Cardiac muscle cell (in vitro differentiated cells and primary cell): ENCODE data around the gene CLCN5. TPM values are rescaled to one million over a fixed set of nuclear protein-coding genes. Genes with fewer than 3 reads are reported as not detected.

Source experiments
- DNase-seq, 2 donors: peaks; one replicate each; pipeline versions ENCODE4 v3.0.0 to v3.0.0-alpha.2; 2010 to 2017; ENCODE audit warnings: low read depth in 1 of 2, low spot score in 1 of 2
- H3K27ac ChIP-seq: fragments of 200-600 bp; sonication (generic); 2 replicates; pipeline ENCODE4 v1.5.1; 2016
- H3K27me3 ChIP-seq: fragments of 200-600 bp; sonication (generic); 2 replicates; pipeline ENCODE4 v1.6.0; 2016; ENCODE audit warnings: control low read depth
- H3K36me3 ChIP-seq: fragments of 200-600 bp; sonication (generic); 2 replicates; pipeline ENCODE4 v1.5.1; 2016; ENCODE audit warnings: control low read depth
- H3K4me1 ChIP-seq: fragments of 200-600 bp; sonication (generic); 2 replicates; pipeline ENCODE4 v1.8.1; 2017; ENCODE audit warnings: low read depth, mild to moderate bottlenecking, mixed run types
- H3K4me3 ChIP-seq: fragments of 200-600 bp; sonication (generic); 2 replicates; pipeline ENCODE4 v1.5.1; 2016; ENCODE audit warnings: mild to moderate bottlenecking
- H3K9me3 ChIP-seq: fragments of 200-600 bp; sonication (generic); 2 replicates; pipeline ENCODE4 v1.5.1; 2017; ENCODE audit warnings: low read depth, mild to moderate bottlenecking, control low read depth
- CTCF ChIP-seq: IDR thresholded peaks from 2 replicates; pipeline ENCODE4 v1.5.1; 2012; ENCODE audit warnings: low read depth, mild to moderate bottlenecking, low read length
- polyA plus RNA-seq: library from polyadenylated mRNA; unstranded; fragments of >200 nt; fragmentation: Nextera tagmentation; extraction: Ambion mirVana; gene quantifications from 2 replicates; pipeline ENCODE4 v1.2.1, GENCODE V29; 2016
- total RNA-seq: library from RNA; depleted of rRNA; stranded (reverse); fragments of >200 nt; gene quantifications from 2 replicates; pipeline ENCODE4 v1.2.3, GENCODE V29; 2016

Gene CLCN5
- total and polyA plus RNA-seq, 2 experiments from 2014 or later, result 6.6 to 16.6 TPM

GRCh38 chrX:49995107-49995731, 72.8 kb downstream of the CLCN5 start:
- Histone ChIP-seq H3K4me3 (no peak overlapping the region), H3K27me3 (no peaks in the 10 kb centered on the region), H3K27ac (peak overlapping the region; percentile 34), H3K9me3 (no peaks in the 10 kb centered on the region), H3K36me3 (no peaks in the 10 kb centered on the region), H3K4me1 (peaks cover 17% of the 10 kb centered on the region)
- peak; percentile 23 to 77 for DNase-seq
- no peak for TF ChIP-seq CTCF

- no peaks in the 10 kb centered on the region for H3K27me3 ChIP-seq
- peaks cover 17% of the 10 kb centered on the region for H3K4me1 ChIP-seq
- H3K27ac ChIP-seq, result peak overlapping the region; percentile 34
- no peak for TF ChIP-seq CTCF
- peak in 1 of 2 donors; percentile 34 for DNase-seq
- H3K4me3 ChIP-seq, result no peak overlapping the region
- H3K36me3 ChIP-seq, result no peaks in the 10 kb centered on the region
- H3K9me3 ChIP-seq, result no peaks in the 10 kb centered on the region
Observed at GRCh38 chrX:49995795-49996455, 73.5 kb downstream of the CLCN5 start.

GRCh38 chrX:49996474-49996873, 74.1 kb downstream of the CLCN5 start:
- Histone ChIP-seq H3K27ac (peak overlapping the region; percentile 34), H3K4me1 (peaks cover 17% of the 10 kb centered on the region), H3K36me3 (no peaks in the 10 kb centered on the region), H3K27me3 (no peaks in the 10 kb centered on the region), H3K4me3 (no peak overlapping the region), H3K9me3 (no peaks in the 10 kb centered on the region)
- no peak for DNase-seq
- TF ChIP-seq CTCF, result no peak

DNA sequence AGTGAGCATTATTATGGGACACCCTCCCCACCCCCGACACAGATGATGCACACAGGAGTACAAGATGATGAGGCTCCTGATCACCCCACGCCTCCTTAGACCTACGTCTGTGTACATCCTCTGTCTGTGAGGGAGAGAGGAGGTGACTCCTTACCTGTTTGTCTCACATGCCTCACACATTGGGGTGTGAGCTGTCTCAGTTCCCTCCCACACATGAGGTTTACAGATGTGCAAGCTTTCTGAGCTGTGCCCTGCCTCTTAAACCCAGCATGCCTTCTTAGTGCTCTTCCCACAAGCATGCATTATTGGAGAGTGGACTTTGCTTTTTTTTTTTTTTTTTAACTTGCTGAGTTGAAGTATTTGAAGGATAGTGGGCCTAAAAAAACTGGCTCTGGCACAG, 76.7 kb downstream of the CLCN5 start:
- Histone ChIP-seq H3K4me3 (no peak overlapping the region), H3K27me3 (no peaks in the 10 kb centered on the region), H3K36me3 (no peaks in the 10 kb centered on the region), H3K9me3 (no peaks in the 10 kb centered on the region), H3K27ac (no peak overlapping the region), H3K4me1 (peaks cover 17% of the 10 kb centered on the region)
- no peak for DNase-seq
- no peak for TF ChIP-seq CTCF

GRCh38 chrX:50000937-50001542, 78.6 kb downstream of the CLCN5 start:
- H3K27ac ChIP-seq, result no peak overlapping the region
- peaks cover 5% of the 10 kb centered on the region for H3K4me1 ChIP-seq
- no peaks in the 10 kb centered on the region for H3K27me3 ChIP-seq
- TF ChIP-seq CTCF, result no peak
- no peaks in the 10 kb centered on the region for H3K36me3 ChIP-seq
- no peaks in the 10 kb centered on the region for H3K9me3 ChIP-seq
- no peak overlapping the region for H3K4me3 ChIP-seq
- no peak for DNase-seq
